ENCODE measurements around the gene GNE. TPM values are rescaled to one million over a fixed set of nuclear protein-coding genes. Genes with fewer than 3 reads are reported as not detected.

GNE gene
- 13.4 and 25.0 TPM in 2 replicates for total RNA-seq

GRCh38 chr9:36258208-36258995 lies at the start of gene GNE:
Gene GNE (minus strand): TSS chr9:36258448. CDS start chr9:36249355, 9,093 bp downstream.

GRCh38 chr9:36190388-36191289 lies 67.6 kb downstream of the GNE start, which contains the start of gene CLTA:
Gene CLTA (plus strand): TSS chr9:36190921. CDS start chr9:36191057, 136 bp downstream.

GRCh38 chr9:36169166-36169565 lies 89.1 kb downstream of the GNE start, which contains the start of gene CCIN:
Gene CCIN (plus strand): TSS chr9:36169388. CDS start chr9:36169503, 115 bp downstream.

Other genes with a start within 250 kb of the GNE start
- gene RECK, start 221.5 kb downstream of the GNE start, total RNA-seq: 8.9 and 15.7 TPM in 2 replicates
- gene GLIPR2, start 121.7 kb downstream of the GNE start, total RNA-seq: 27.7 and 46.0 TPM in 2 replicates
- 0.78 TPM in 1 of 2 replicates, not detected in the other for gene CCIN, start 89.1 kb downstream of the GNE start, total RNA-seq
- 255 and 279 TPM in 2 replicates for gene CLTA, start 67.5 kb downstream of the GNE start, total RNA-seq
- 7.0 and 14.9 TPM in 2 replicates for gene RNF38, start 141.8 kb upstream of the GNE start, total RNA-seq

All from epithelial cell of alveolus of lung (primary cell).